GM18861 (cell line): Measurements from ENCODE around the gene PRKN.

ENCODE experiments used
- ATAC-seq: cut with Tn5 transposase; IDR thresholded peaks from one replicate; pipeline ENCODE4 v1.9.1; 2021; ENCODE audit not compliant: unreplicated experiment

Gene PRKN

GRCh38 chr6:161411265-161411944 lies 1316.2 kb downstream of the PRKN start:
- ATAC-seq, result no peak

- ATAC-seq, result no peak
These were observed 1316.8 kb downstream of the PRKN start for GRCh38 chr6:161410736-161411135.

- ATAC-seq, result no peak
These were observed 1317.5 kb downstream of the PRKN start for GRCh38 chr6:161410076-161410475.

- ATAC-seq, result no peak
These were observed 1318.2 kb downstream of the PRKN start for GRCh38 chr6:161409353-161409752.

GRCh38 chr6:161408041-161408440 lies 1319.5 kb downstream of the PRKN start:
- no peak for ATAC-seq

GRCh38 chr6:161407581-161407980 lies 1320.0 kb downstream of the PRKN start:
- ATAC-seq, result peak; percentile 75

- no peak for ATAC-seq
These were observed 1320.5 kb downstream of the PRKN start for GRCh38 chr6:161407115-161407514.

- no peak for ATAC-seq
These were observed 1320.9 kb downstream of the PRKN start for GRCh38 chr6:161406646-161407045.

- ATAC-seq, result no peak
These were observed 1322.1 kb downstream of the PRKN start for GRCh38 chr6:161405418-161405817.

- ATAC-seq, result no peak
These were observed 1323.8 kb downstream of the PRKN start for GRCh38 chr6:161403717-161404116.

GRCh38 chr6:161401587-161402309 lies 1325.8 kb downstream of the PRKN start:
- no peak for ATAC-seq

GRCh38 chr6:161400671-161401070 lies 1326.9 kb downstream of the PRKN start:
- ATAC-seq, result no peak

- no peak for ATAC-seq
These were observed 1331.0 kb downstream of the PRKN start for GRCh38 chr6:161396539-161396938.

- no peak for ATAC-seq
These were observed 1331.8 kb downstream of the PRKN start for GRCh38 chr6:161395716-161396231.

GRCh38 chr6:161394437-161394836 lies 1333.1 kb downstream of the PRKN start:
- no peak for ATAC-seq

- ATAC-seq, result peak; percentile 100
These were observed 1333.7 kb downstream of the PRKN start for GRCh38 chr6:161393839-161394364.

- ATAC-seq, result no peak
These were observed 1334.3 kb downstream of the PRKN start for GRCh38 chr6:161393292-161393691.

- ATAC-seq, result no peak
These were observed 1337.8 kb downstream of the PRKN start for GRCh38 chr6:161389756-161390155.

- ATAC-seq, result no peak
These were observed 1343.6 kb downstream of the PRKN start for GRCh38 chr6:161383951-161384350.

- no peak for ATAC-seq
These were observed 1347.6 kb downstream of the PRKN start for GRCh38 chr6:161379834-161380582.

GRCh38 chr6:161378115-161378514 lies 1349.5 kb downstream of the PRKN start:
- ATAC-seq, result no peak
